Left lung (tissue), 10 donors: ENCODE results near the gene CAT. TPM values are rescaled to one million over a fixed set of nuclear protein-coding genes. Genes with fewer than 3 reads are reported as not detected.

Source experiments
- ATAC-seq: fragments of 200-7000 bp; cut with Tn5 transposase; one replicate; pipeline ENCODE4 v1.9.1; 2020; ENCODE audit warnings: moderate library complexity
- DNase-seq, 4 donors: peaks; one replicate each; pipeline ENCODE4 v3.0.0-alpha.2; 2013 to 2020
- H3K27ac ChIP-seq, 2 donors: fragments of 200-600 bp; sonication (generic) in 1 of 2; one replicate each; pipeline versions ENCODE4 v1.5.0 to v1.8.0; 2020 to 2021
- H3K27me3 ChIP-seq, 2 donors: fragments of 200-600 bp; sonication (generic) in 1 of 2; one replicate each; pipeline versions ENCODE4 v1.5.0 to v1.8.0; 2020 to 2021
- H3K36me3 ChIP-seq, 2 donors: fragments of 200-600 bp; sonication (generic) in 1 of 2; one replicate each; pipeline versions ENCODE4 v1.5.0 to v1.8.0; 2020 to 2021
- H3K4me1 ChIP-seq, 2 donors: fragments of 200-600 bp; one replicate each; pipeline ENCODE4 v1.8.0; 2021
- H3K4me3 ChIP-seq, 2 donors: fragments of 200-600 bp; sonication (generic) in 1 of 2; one replicate each; pipeline versions ENCODE4 v1.5.0 to v1.8.0; 2020 to 2021; ENCODE audit warnings: mild to moderate bottlenecking in 1 of 2
- H3K9me3 ChIP-seq, 2 donors: fragments of 200-600 bp; sonication (generic) in 1 of 2; one replicate each; pipeline versions ENCODE4 v1.5.0 to v1.8.0; 2020 to 2021
- intact Hi-C, 2 donors: fragments of 100-400 bp; cut with DNase I; formaldehyde crosslinking; loops; one replicate each; pipeline versions ENCODE4 v1.11.2 to v1.14.2; 2022
- polyA plus RNA-seq, 6 donors: library from polyadenylated mRNA; unstranded; fragments of 120-200 nt; gene quantifications; one replicate each; pipeline ENCODE4 v1.2.1, GENCODE V29; 2013; ENCODE audit not compliant: insufficient read length in 6 of 6
- total RNA-seq, 2 donors: library from RNA; stranded (reverse); fragmentation: NEBNext Ultra II Directional; extraction: Animal tissue kit (Norgen Biotek cat#: 25700); gene quantifications; one replicate each; pipeline ENCODE4 v1.2.1, GENCODE V29; 2021
- TF ChIP-seq, protein P1 (sequence below), 2 donors: fragments of 200-600 bp; sonication (generic) in 1 of 2; IDR thresholded peaks; one replicate each; pipeline versions ENCODE4 v1.5.0 to v1.8.0; 2021; ENCODE audit warnings: antibody characterized with exemption in 2 of 2
- donor health status: DM: no; HTN: yes; CAD: no.
- donor health status: DM: no; HTN: no; CAD: no.

CAT gene
- total and polyA plus RNA-seq, 8 donors: 146 to 247 (median 213) TPM

- ATAC-seq (no peak), DNase-seq (no peak)
- intact Hi-C loops: no loop called here
- Histone ChIP-seq H3K4me1 (peaks cover 3 to 46% of the 10 kb centered on the region in 2 donors), H3K36me3 (no peaks in the 10 kb centered on the region), H3K27me3 (no peaks in the 10 kb centered on the region), H3K9me3 (no peaks in the 10 kb centered on the region), H3K27ac (peak overlapping the region; percentile 91 to 98), H3K4me3 (peak overlapping the region in 1 of 2 donors; percentile 72)
- TF ChIP-seq, protein P1, sequence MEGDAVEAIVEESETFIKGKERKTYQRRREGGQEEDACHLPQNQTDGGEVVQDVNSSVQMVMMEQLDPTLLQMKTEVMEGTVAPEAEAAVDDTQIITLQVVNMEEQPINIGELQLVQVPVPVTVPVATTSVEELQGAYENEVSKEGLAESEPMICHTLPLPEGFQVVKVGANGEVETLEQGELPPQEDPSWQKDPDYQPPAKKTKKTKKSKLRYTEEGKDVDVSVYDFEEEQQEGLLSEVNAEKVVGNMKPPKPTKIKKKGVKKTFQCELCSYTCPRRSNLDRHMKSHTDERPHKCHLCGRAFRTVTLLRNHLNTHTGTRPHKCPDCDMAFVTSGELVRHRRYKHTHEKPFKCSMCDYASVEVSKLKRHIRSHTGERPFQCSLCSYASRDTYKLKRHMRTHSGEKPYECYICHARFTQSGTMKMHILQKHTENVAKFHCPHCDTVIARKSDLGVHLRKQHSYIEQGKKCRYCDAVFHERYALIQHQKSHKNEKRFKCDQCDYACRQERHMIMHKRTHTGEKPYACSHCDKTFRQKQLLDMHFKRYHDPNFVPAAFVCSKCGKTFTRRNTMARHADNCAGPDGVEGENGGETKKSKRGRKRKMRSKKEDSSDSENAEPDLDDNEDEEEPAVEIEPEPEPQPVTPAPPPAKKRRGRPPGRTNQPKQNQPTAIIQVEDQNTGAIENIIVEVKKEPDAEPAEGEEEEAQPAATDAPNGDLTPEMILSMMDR (IDR thresholded peaks at IDR 0.05): no peak
Observed at GRCh38 chr11:34437224-34438125, 1.3 kb upstream of the CAT start.

GRCh38 chr11:34439610-34440198, 970 bp downstream of the CAT start:
- peaks cover 7 to 67% of the 10 kb centered on the region in 2 donors for H3K4me1 ChIP-seq
- peak overlapping the region; percentile 91 to 98 for H3K27ac ChIP-seq
- intact Hi-C loops: no loop called here
- TF ChIP-seq, protein P1 (IDR thresholded peaks at IDR 0.05): no peak
- no peaks in the 10 kb centered on the region for H3K27me3 ChIP-seq
- DNase-seq: no peak
- peak; percentile 20 for ATAC-seq
- peak overlapping the region; percentile 67 to 72 for H3K4me3 ChIP-seq
- no peaks in the 10 kb centered on the region for H3K9me3 ChIP-seq
- no peaks in the 10 kb centered on the region for H3K36me3 ChIP-seq

DNA sequence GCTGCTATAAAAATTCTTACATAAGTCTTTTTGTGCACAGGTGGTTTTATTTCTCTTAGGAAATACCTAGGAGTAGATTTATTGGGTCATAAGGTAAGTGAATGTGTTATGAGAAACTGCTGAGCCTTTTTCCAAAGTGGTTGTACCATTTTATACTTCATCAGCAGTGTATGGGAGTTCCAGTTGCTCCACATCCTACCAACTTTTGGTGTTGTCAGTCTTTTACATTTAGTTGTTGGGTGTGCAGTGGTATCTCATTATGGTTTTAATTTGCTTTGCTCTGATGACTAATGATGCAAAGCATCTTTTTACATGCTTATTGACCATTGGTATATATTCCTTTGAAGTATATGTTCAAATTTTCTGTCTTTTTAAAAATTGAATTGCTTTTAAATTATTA, 3.1 kb downstream of the CAT start:
- intact Hi-C loops: no loop called here
- ATAC-seq: no peak
- H3K4me1 ChIP-seq: peaks cover 7 to 87% of the 10 kb centered on the region in 2 donors

GRCh38 chr11:34443136-34443535, 4.4 kb downstream of the CAT start:
- no peak overlapping the region for H3K4me3 ChIP-seq
- intact Hi-C loops: no loop called here
- H3K9me3 ChIP-seq: no peaks in the 10 kb centered on the region
- H3K36me3 ChIP-seq: no peaks in the 10 kb centered on the region
- TF ChIP-seq, protein P1 (IDR thresholded peaks at IDR 0.05): no peak
- DNase-seq (no peak), ATAC-seq (peak; percentile 1)
- H3K27ac ChIP-seq: no peak overlapping the region
- peaks cover 7 to 87% of the 10 kb centered on the region in 2 donors for H3K4me1 ChIP-seq
- H3K27me3 ChIP-seq: no peaks in the 10 kb centered on the region

More for the DNA sequence above, 3.1 kb downstream of the CAT start:
- TF ChIP-seq, protein P1 (IDR thresholded peaks at IDR 0.05): no peak
- H3K27ac ChIP-seq: no peak overlapping the region
- H3K36me3 ChIP-seq: no peaks in the 10 kb centered on the region
- H3K27me3 ChIP-seq: no peaks in the 10 kb centered on the region
- no peaks in the 10 kb centered on the region for H3K9me3 ChIP-seq
- no peak for DNase-seq
- H3K4me3 ChIP-seq: no peak overlapping the region

- H3K9me3 ChIP-seq: no peaks in the 10 kb centered on the region
- TF ChIP-seq, protein P1 (IDR thresholded peaks at IDR 0.05): no peak
- peaks cover 0 to 2% of the 10 kb centered on the region in 2 donors for H3K36me3 ChIP-seq
- intact Hi-C loops: no loop called here
- ATAC-seq (no peak), DNase-seq (no peak)
- H3K4me3 ChIP-seq: no peak overlapping the region
- H3K27ac ChIP-seq: no peak overlapping the region
- H3K27me3 ChIP-seq: no peaks in the 10 kb centered on the region
- peaks cover 7 to 97% of the 10 kb centered on the region in 2 donors for H3K4me1 ChIP-seq
Observed at GRCh38 chr11:34444428-34444827, 5.7 kb downstream of the CAT start.
